ENCODE measurements around the gene CALCOCO1. TPM values are rescaled to one million over a fixed set of nuclear protein-coding genes. Genes with fewer than 3 reads are reported as not detected.

CALCOCO1 gene
- total and polyA plus RNA-seq, 10 of the 15 experiments (the other 5 are each of a cell fraction or from before 2014, with no cell fraction given), result 2.8 to 55.9 (median 13.7) TPM

DNA sequence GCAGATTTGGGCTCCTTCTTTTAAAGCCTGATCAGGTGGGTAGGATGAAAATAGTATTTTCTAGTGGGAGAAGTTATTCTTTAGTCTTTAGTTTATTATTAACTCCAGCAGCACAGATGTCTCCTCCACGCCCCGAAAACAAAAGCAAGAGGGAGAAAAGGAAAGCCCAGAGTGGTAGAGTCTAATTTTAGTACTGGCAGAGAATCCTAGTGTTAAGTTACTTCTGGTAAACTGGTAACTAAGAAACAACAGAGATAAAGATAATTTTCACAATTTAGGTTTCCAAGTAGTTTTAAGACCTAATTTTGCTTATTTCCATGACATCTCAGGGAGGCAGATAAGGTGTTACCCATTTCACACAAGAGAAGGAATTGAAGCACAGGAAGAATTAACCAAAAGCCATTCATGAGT is 67.7 kb downstream of the CALCOCO1 start (continued):
- no peak for TF ChIP-seq HCFC1 (IDR thresholded peaks at IDR 0.05; ENCODE audit: low read length)
- TF ChIP-seq BCL11A (IDR thresholded peaks at IDR 0.05; ENCODE audit: low read depth, low read length), result no peak
- TF ChIP-seq, protein P1, sequence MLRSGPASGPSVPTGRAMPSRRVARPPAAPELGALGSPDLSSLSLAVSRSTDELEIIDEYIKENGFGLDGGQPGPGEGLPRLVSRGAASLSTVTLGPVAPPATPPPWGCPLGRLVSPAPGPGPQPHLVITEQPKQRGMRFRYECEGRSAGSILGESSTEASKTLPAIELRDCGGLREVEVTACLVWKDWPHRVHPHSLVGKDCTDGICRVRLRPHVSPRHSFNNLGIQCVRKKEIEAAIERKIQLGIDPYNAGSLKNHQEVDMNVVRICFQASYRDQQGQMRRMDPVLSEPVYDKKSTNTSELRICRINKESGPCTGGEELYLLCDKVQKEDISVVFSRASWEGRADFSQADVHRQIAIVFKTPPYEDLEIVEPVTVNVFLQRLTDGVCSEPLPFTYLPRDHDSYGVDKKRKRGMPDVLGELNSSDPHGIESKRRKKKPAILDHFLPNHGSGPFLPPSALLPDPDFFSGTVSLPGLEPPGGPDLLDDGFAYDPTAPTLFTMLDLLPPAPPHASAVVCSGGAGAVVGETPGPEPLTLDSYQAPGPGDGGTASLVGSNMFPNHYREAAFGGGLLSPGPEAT (IDR thresholded peaks at IDR 0.05; ENCODE audit: low read depth), result no peak
- TF ChIP-seq, protein P2, sequence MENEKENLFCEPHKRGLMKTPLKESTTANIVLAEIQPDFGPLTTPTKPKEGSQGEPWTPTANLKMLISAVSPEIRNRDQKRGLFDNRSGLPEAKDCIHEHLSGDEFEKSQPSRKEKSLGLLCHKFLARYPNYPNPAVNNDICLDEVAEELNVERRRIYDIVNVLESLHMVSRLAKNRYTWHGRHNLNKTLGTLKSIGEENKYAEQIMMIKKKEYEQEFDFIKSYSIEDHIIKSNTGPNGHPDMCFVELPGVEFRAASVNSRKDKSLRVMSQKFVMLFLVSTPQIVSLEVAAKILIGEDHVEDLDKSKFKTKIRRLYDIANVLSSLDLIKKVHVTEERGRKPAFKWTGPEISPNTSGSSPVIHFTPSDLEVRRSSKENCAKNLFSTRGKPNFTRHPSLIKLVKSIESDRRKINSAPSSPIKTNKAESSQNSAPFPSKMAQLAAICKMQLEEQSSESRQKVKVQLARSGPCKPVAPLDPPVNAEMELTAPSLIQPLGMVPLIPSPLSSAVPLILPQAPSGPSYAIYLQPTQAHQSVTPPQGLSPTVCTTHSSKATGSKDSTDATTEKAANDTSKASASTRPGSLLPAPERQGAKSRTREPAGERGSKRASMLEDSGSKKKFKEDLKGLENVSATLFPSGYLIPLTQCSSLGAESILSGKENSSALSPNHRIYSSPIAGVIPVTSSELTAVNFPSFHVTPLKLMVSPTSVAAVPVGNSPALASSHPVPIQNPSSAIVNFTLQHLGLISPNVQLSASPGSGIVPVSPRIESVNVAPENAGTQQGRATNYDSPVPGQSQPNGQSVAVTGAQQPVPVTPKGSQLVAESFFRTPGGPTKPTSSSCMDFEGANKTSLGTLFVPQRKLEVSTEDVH (IDR thresholded peaks at IDR 0.05; ENCODE audit: low read depth, partially characterized antibody), result no peak

DNA sequence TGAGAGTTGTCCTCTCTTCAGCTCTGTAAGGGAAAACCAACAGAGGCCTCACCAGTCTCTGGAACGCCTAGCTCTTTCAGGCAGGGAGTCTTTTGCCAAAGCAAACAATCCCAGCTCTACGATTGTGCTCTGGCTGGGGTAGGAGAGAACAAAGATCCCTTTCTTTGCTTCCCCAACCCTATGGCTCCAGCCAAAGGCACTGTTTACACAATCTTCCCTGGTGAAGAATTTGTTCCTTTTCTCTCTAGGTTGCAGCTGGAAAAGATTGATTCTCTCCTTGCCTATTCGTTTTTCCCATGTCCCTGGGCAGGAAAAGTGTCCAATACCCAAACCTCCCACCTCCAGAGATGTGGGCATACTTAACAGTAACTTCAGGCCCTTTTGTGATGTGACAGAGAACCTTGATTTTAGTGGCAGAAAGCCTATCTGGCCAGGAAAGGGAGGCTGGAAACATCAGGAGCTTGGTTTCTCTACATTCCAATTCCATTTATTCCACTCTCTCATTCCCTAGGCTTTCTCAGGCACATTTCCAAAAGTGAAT is 68.2 kb downstream of the CALCOCO1 start:
- no peak overlapping the region for H3K4me3 ChIP-seq
- in situ Hi-C loops (cut with MboI) (no loop called here), intact Hi-C loops (cut with micrococcal nuclease; ENCODE audit: unreplicated experiment) (no loop called here)
- H3K9ac ChIP-seq (ENCODE audit: control insufficient read depth, insufficient read depth, low read length), result no peak overlapping the region
- no peaks in the 10 kb centered on the region for H3K79me2 ChIP-seq (ENCODE audit: control insufficient read depth, insufficient read depth, low read length)
- peaks cover 5% of the 10 kb centered on the region for H3K4me1 ChIP-seq (ENCODE audit: control insufficient read depth, insufficient read depth, low read length)
- ChIA-PET SMC1A (ENCODE audit: uncharacterized antibody, unreplicated experiment) (interaction anchor here (0.7 to 1.5 kb wide), 6 partner anchors 8 to 56 kb away, joined by 3 to 13 read pairs (median 3); partner anchors contain the start of genes ATF7 and ATP5MC2), CTCF (interaction anchor here (0.9 to 2.3 kb wide), 6 partner anchors 8 to 115 kb away, joined by 3 to 12 read pairs (median 4); partner anchors contain the start of gene ATP5MC2), RAD21 (ENCODE audit: unreplicated experiment) (interaction anchor here (0.6 to 2.0 kb wide), 4 partner anchors 16 to 116 kb away, joined by 3 to 8 read pairs (median 4); no protein-coding TSS in a partner anchor), POLR2A (interaction anchor here (0.6 kb wide), 1 partner anchor 167 kb away, joined by 3 read pairs; no protein-coding TSS in a partner anchor)
- TF ChIP-seq IKZF2 (IDR thresholded peaks at IDR 0.05), result 0 out of 4 replicates have a peak, but pooled peaks of 1 of the 2 experiments have one; percentile 21
- TF ChIP-seq, protein P3, sequence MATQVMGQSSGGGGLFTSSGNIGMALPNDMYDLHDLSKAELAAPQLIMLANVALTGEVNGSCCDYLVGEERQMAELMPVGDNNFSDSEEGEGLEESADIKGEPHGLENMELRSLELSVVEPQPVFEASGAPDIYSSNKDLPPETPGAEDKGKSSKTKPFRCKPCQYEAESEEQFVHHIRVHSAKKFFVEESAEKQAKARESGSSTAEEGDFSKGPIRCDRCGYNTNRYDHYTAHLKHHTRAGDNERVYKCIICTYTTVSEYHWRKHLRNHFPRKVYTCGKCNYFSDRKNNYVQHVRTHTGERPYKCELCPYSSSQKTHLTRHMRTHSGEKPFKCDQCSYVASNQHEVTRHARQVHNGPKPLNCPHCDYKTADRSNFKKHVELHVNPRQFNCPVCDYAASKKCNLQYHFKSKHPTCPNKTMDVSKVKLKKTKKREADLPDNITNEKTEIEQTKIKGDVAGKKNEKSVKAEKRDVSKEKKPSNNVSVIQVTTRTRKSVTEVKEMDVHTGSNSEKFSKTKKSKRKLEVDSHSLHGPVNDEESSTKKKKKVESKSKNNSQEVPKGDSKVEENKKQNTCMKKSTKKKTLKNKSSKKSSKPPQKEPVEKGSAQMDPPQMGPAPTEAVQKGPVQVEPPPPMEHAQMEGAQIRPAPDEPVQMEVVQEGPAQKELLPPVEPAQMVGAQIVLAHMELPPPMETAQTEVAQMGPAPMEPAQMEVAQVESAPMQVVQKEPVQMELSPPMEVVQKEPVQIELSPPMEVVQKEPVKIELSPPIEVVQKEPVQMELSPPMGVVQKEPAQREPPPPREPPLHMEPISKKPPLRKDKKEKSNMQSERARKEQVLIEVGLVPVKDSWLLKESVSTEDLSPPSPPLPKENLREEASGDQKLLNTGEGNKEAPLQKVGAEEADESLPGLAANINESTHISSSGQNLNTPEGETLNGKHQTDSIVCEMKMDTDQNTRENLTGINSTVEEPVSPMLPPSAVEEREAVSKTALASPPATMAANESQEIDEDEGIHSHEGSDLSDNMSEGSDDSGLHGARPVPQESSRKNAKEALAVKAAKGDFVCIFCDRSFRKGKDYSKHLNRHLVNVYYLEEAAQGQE (IDR thresholded peaks at IDR 0.05; ENCODE audit: low read depth, low read length), result no peak
- H4K20me1 ChIP-seq (ENCODE audit: control insufficient read depth, insufficient read depth), result no peaks in the 10 kb centered on the region
- no peak for FAIRE-seq
- H3K27ac ChIP-seq (ENCODE audit: control insufficient read depth, insufficient read depth), result no peak overlapping the region
- no TSS peak for BruUV-seq (replicated peaks)
- no peaks in the 10 kb centered on the region for H3K9me3 ChIP-seq (replicated peaks; ENCODE audit: control insufficient read depth, insufficient read depth, low read length)
- 0 out of 4 replicates have a peak, but pooled peaks cover 0 to 3% of the 10 kb centered on the region in 2 experiments for H3K36me3 ChIP-seq (ENCODE audit: control insufficient read depth in 2 of 2, insufficient read depth in 2 of 2, low read length in 1 of 2)
- H3K27me3 ChIP-seq (replicated peaks in 1 of 2; ENCODE audit: control insufficient read depth in 2 of 2, insufficient read depth in 2 of 2, low read length in 1 of 2), result no peaks in the 10 kb centered on the region
- no peak; the same call in 2 of the 3 replicates for ATAC-seq
- H2AFZ ChIP-seq (ENCODE audit: control insufficient read depth, low read depth, low read length), result no peak overlapping the region
- DNase-seq (ENCODE audit: low read depth, low spot score), result no peak
- no peak overlapping the region for H3K4me2 ChIP-seq (ENCODE audit: control insufficient read depth, insufficient read depth)
- WGBS (ENCODE audit: insufficient coverage, insufficient replicate concordance, low lambda C conversion rate, missing lambda C conversion rate), result 79% methylated on average over 3 of the region's 3 CpGs

Data from GM12878 (cell line).